ENCODE measurements around the gene SIMC1.

SIMC1 gene

DNA sequence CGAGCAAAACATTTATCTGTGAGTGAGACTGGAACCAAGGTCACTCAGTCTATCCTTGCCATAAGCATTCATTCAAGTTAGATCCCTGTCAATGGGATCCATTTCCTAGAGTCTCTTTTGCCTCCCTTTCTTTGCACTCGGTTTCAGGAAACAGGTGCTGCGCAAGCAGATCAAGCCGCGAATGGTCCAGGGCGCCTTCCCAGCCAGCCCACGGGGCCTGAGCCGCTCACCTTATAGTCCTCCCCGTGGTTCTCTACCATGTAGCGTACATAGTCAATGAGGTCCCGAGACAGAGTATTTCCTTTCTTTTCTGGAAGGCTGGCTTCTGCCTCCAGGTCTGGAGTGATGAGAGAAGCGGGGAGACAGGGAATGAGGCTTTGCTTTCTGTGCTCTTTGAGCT lies 146.8 kb downstream of the SIMC1 start:
- Histone ChIP-seq H4K20me1 (ENCODE audit: insufficient read depth, low read length) (peaks cover 47% of the 10 kb centered on the region), H3K4me3 (ENCODE audit: low read depth in 1 of 2, low read length in 2 of 2) (no peak overlapping the region), H3K27ac (ENCODE audit: low read length) (no peak overlapping the region), H3K4me2 (ENCODE audit: insufficient read depth, low read length) (no peak overlapping the region; the same call in 1 of the 2 replicates), H3K9ac (ENCODE audit: low read depth, low read length) (no peak overlapping the region), H3K36me3 (ENCODE audit: insufficient read depth, low read length) (peaks cover 66% of the 10 kb centered on the region), H3K4me1 (ENCODE audit: insufficient read depth, low read length) (peaks cover 28% of the 10 kb centered on the region), H3K27me3 (ENCODE audit: insufficient read depth, low read length, poor library complexity) (no peaks in the 10 kb centered on the region), H3K79me2 (ENCODE audit: insufficient read depth, low read length) (peaks cover 49% of the 10 kb centered on the region), H3K9me3 (ENCODE audit: insufficient read depth, low read length, severe bottlenecking) (no peaks in the 10 kb centered on the region), H2AFZ (ENCODE audit: low read depth, low read length) (no peak overlapping the region)
- no peak for DNase-seq
- ATAC-seq (ENCODE audit: insufficient read depth, low read depth), result no peak
- TF ChIP-seq, protein P1, sequence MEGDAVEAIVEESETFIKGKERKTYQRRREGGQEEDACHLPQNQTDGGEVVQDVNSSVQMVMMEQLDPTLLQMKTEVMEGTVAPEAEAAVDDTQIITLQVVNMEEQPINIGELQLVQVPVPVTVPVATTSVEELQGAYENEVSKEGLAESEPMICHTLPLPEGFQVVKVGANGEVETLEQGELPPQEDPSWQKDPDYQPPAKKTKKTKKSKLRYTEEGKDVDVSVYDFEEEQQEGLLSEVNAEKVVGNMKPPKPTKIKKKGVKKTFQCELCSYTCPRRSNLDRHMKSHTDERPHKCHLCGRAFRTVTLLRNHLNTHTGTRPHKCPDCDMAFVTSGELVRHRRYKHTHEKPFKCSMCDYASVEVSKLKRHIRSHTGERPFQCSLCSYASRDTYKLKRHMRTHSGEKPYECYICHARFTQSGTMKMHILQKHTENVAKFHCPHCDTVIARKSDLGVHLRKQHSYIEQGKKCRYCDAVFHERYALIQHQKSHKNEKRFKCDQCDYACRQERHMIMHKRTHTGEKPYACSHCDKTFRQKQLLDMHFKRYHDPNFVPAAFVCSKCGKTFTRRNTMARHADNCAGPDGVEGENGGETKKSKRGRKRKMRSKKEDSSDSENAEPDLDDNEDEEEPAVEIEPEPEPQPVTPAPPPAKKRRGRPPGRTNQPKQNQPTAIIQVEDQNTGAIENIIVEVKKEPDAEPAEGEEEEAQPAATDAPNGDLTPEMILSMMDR (IDR thresholded peaks at IDR 0.05; ENCODE audit: borderline replicate concordance, extremely low read depth, low read length, poor library complexity, severe bottlenecking), result no peak
- no peak for TF ChIP-seq EZH2 (IDR thresholded peaks at IDR 0.05; ENCODE audit: borderline replicate concordance, low read depth, low read length, severe bottlenecking)

GRCh38 chr5:176386491-176386890 lies 148.3 kb downstream of the SIMC1 start:
- DNase-seq, result no peak
- H3K4me2 ChIP-seq (ENCODE audit: insufficient read depth, low read length), result peak overlapping the region; percentile 92
- H3K27me3 ChIP-seq (ENCODE audit: insufficient read depth, low read length, poor library complexity), result no peaks in the 10 kb centered on the region
- H3K4me1 ChIP-seq (ENCODE audit: insufficient read depth, low read length), result peaks cover 33% of the 10 kb centered on the region
- H3K4me3 ChIP-seq (ENCODE audit: low read depth in 1 of 2, low read length in 2 of 2), result peak overlapping the region in 1 of 2 experiments; percentile 97; a peak in 1 of 4 replicates
- peaks cover 73% of the 10 kb centered on the region for H3K36me3 ChIP-seq (ENCODE audit: insufficient read depth, low read length)
- H3K9ac ChIP-seq (ENCODE audit: low read depth, low read length), result peak overlapping the region; percentile 84; the same call in 1 of the 2 replicates
- peaks cover 57% of the 10 kb centered on the region for H3K79me2 ChIP-seq (ENCODE audit: insufficient read depth, low read length)
- TF ChIP-seq, protein P1 (IDR thresholded peaks at IDR 0.05; ENCODE audit: borderline replicate concordance, extremely low read depth, low read length, poor library complexity, severe bottlenecking), result no peak
- TF ChIP-seq EZH2 (IDR thresholded peaks at IDR 0.05; ENCODE audit: borderline replicate concordance, low read depth, low read length, severe bottlenecking), result no peak
- H3K9me3 ChIP-seq (ENCODE audit: insufficient read depth, low read length, severe bottlenecking), result no peaks in the 10 kb centered on the region
- no peak overlapping the region; the same call in 1 of the 2 replicates for H3K27ac ChIP-seq (ENCODE audit: low read length)
- H4K20me1 ChIP-seq (ENCODE audit: insufficient read depth, low read length), result peaks cover 47% of the 10 kb centered on the region
- no peak for ATAC-seq (ENCODE audit: insufficient read depth, low read depth)
- no peak overlapping the region for H2AFZ ChIP-seq (ENCODE audit: low read depth, low read length)

- Histone ChIP-seq H3K4me2 (ENCODE audit: insufficient read depth, low read length) (peak overlapping the region; percentile 92), H3K4me3 (ENCODE audit: low read depth in 1 of 2, low read length in 2 of 2) (peak overlapping the region; percentile 95 to 97), H4K20me1 (ENCODE audit: insufficient read depth, low read length) (peaks cover 46% of the 10 kb centered on the region), H3K9ac (ENCODE audit: low read depth, low read length) (peak overlapping the region; percentile 84), H3K4me1 (ENCODE audit: insufficient read depth, low read length) (peaks cover 33% of the 10 kb centered on the region), H3K79me2 (ENCODE audit: insufficient read depth, low read length) (peaks cover 57% of the 10 kb centered on the region), H3K27ac (ENCODE audit: low read length) (peak overlapping the region; percentile 99), H3K27me3 (ENCODE audit: insufficient read depth, low read length, poor library complexity) (no peaks in the 10 kb centered on the region), H3K36me3 (ENCODE audit: insufficient read depth, low read length) (peaks cover 74% of the 10 kb centered on the region), H2AFZ (ENCODE audit: low read depth, low read length) (peak overlapping the region; percentile 92; the same call in 1 of the 2 replicates), H3K9me3 (ENCODE audit: insufficient read depth, low read length, severe bottlenecking) (no peaks in the 10 kb centered on the region)
- TF ChIP-seq, protein P1 (IDR thresholded peaks at IDR 0.05; ENCODE audit: borderline replicate concordance, extremely low read depth, low read length, poor library complexity, severe bottlenecking), result no peak
- no peak for TF ChIP-seq EZH2 (IDR thresholded peaks at IDR 0.05; ENCODE audit: borderline replicate concordance, low read depth, low read length, severe bottlenecking)
- DNase-seq (no peak), ATAC-seq (ENCODE audit: insufficient read depth, low read depth) (no peak)
These were observed 149.2 kb downstream of the SIMC1 start for GRCh38 chr5:176387384-176387925.

Data from DND-41 (cell line).